ENCODE measurements around the gene TLE6. TPM values are rescaled to one million over a fixed set of nuclear protein-coding genes. Genes with fewer than 3 reads are reported as not detected.

Gene TLE6
- total and polyA plus RNA-seq, 2 of the 8 experiments (the other 6 are each of a cell fraction or from before 2014, with no cell fraction given): 2.5 to 2.9 TPM

DNA sequence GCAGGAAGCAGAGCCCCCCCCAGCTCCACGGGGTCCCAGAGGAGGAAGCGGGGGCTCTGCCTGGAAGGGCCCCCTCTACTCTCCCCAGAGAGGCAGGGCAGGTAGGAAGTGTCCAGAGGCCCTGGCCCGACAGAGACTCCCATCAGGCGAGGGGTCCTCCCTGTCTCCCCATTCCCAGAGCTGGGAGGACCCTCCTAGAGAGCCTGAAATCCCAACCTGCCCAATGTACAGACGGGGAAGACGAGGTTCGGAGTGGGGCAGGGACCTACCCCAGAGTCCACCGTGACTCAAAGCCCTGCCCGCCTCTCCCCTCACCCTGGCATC is 50.6 kb downstream of the TLE6 start:
- Histone ChIP-seq H3K27ac (ENCODE audit: low read depth, low read length) (no peak overlapping the region), H3K27me3 (replicated peaks in 1 of 4; ENCODE audit: control insufficient read depth in 3 of 4, extremely low read depth in 1 of 4, insufficient read depth in 3 of 4, low read length in 3 of 4) (peaks cover 11 to 59% (median 48%) of the 10 kb centered on the region in 4 experiments), H2BK5ac (ENCODE audit: low read depth, low read length) (no peak overlapping the region), H4K91ac (replicated peaks; ENCODE audit: insufficient read length, low read length) (no peak overlapping the region), H3K9ac (replicated peaks in 1 of 4; ENCODE audit: extremely low read depth in 1 of 4, low read depth in 3 of 4, low read length in 3 of 4) (no peak overlapping the region), H3K4me1 (replicated peaks in 1 of 4; ENCODE audit: control insufficient read depth in 3 of 4, insufficient read depth in 4 of 4, low read length in 3 of 4) (peaks cover 0 to 18% (median 13%) of the 10 kb centered on the region in 4 experiments; a peak in 6 of 7 replicates), H3K56ac (replicated peaks; ENCODE audit: insufficient read length, low read depth, low read length) (no peak overlapping the region), H3K79me2 (ENCODE audit: control insufficient read depth in 1 of 2, insufficient read depth in 2 of 2, low read length in 2 of 2) (no peaks in the 10 kb centered on the region), H4K8ac (ENCODE audit: extremely low read depth, insufficient read depth, low read length) (no peak overlapping the region; the same call in none of the 2 replicates), H2BK15ac (ENCODE audit: low read length) (no peak overlapping the region), H2AFZ (ENCODE audit: low read length) (no peak overlapping the region), H3K36me3 (ENCODE audit: control insufficient read depth in 2 of 4, insufficient read depth in 4 of 4, low read length in 3 of 4) (no peaks in the 10 kb centered on the region), H3K23me2 (ENCODE audit: low read depth, low read length) (peaks cover 9% of the 10 kb centered on the region; the same call in 1 of the 2 replicates), H4K5ac (ENCODE audit: insufficient read length, low read depth, low read length) (no peak overlapping the region), H3K4me3 (ENCODE audit: extremely low read depth in 1 of 4, insufficient read depth in 2 of 4, low read depth in 3 of 4, low read length in 4 of 4) (peak overlapping the region in 2 of 4 experiments; percentile 23 to 71; a peak in 3 of 8 replicates), H4K20me1 (replicated peaks in 1 of 2; ENCODE audit: control insufficient read depth in 1 of 2, insufficient read depth in 2 of 2, low read length in 2 of 2) (peaks cover 0 to 4% of the 10 kb centered on the region in 2 experiments), H3K4me2 (ENCODE audit: insufficient read depth in 1 of 2, low read depth in 2 of 2, low read length in 2 of 2) (peak overlapping the region; percentile 57 to 63), H3K23ac (ENCODE audit: insufficient read length) (no peak overlapping the region), H2BK12ac (ENCODE audit: low read depth, low read length) (no peak overlapping the region), H3K4ac (replicated peaks; ENCODE audit: insufficient read length, low read depth, low read length) (no peak overlapping the region), H2AK5ac (ENCODE audit: low read depth, low read length) (peak overlapping the region; percentile 2; the same call in 1 of the 2 replicates), H3K9me3 (ENCODE audit: insufficient read depth in 2 of 2, low read depth in 1 of 2, low read length in 1 of 2) (no peaks in the 10 kb centered on the region), H2BK20ac (ENCODE audit: low read length) (no peak overlapping the region), H3K14ac (ENCODE audit: insufficient read length) (no peak overlapping the region), H3K18ac (ENCODE audit: extremely low read depth, low read length) (peak overlapping the region; percentile 83), H2BK120ac (replicated peaks; ENCODE audit: low read depth, low read length) (no peak overlapping the region), H3K79me1 (ENCODE audit: low read depth, low read length) (no peaks in the 10 kb centered on the region)
- TF ChIP-seq POU5F1 (IDR thresholded peaks at IDR 0.05; ENCODE audit: low read depth, low read length) (no peak), EZH2 (IDR thresholded peaks at IDR 0.05; ENCODE audit: low read depth, low read length, severe bottlenecking) (peak; percentile 27)
- ChIA-PET POLR2A (ENCODE audit: partially characterized antibody) (interaction anchor here (0.8 to 1.0 kb wide), 4 partner anchors 11 to 78 kb away, joined by 3 to 5 read pairs (median 4); no protein-coding TSS in a partner anchor), CTCF (ENCODE audit: partially characterized antibody) (interaction anchor here (1.4 to 1.6 kb wide), 2 partner anchors 22 to 65 kb away, joined by 3 to 4 read pairs; no protein-coding TSS in a partner anchor)
- WGBS, 2 experiments (ENCODE audit: extremely low coverage in 1 of 2, insufficient coverage in 1 of 2, insufficient read length in 1 of 2, insufficient replicate concordance in 2 of 2, low coverage in 1 of 2, low lambda C conversion rate in 2 of 2, missing lambda C conversion rate in 1 of 2): 54% methylated on average over 7 of the region's 9 CpGs; no CpG with 5 or more reads in 1 of the 2 experiments
- FAIRE-seq (no peak), DNase-seq (ENCODE audit: low read depth in 1 of 2, low spot score in 2 of 2) (no peak)
